ENCODE measurements around the gene TTPAL. TPM values are rescaled to one million over a fixed set of nuclear protein-coding genes. Genes with fewer than 3 reads are reported as not detected.

Gene TTPAL
- total RNA-seq, 1 donor = 18.0 TPM

GRCh38 chr20:44495257-44495656 lies 19.6 kb downstream of the TTPAL start:
- DNase-seq (ENCODE audit: low read depth) = peak; percentile 76
- no peak for TF ChIP-seq CTCF (IDR thresholded peaks at IDR 0.05; ENCODE audit: insufficient read depth, low read length)

GRCh38 chr20:44495802-44496481 lies 20.3 kb downstream of the TTPAL start:
- H3K4me3 ChIP-seq (ENCODE audit: low read depth, low read length) = no peak overlapping the region
- no peak for TF ChIP-seq CTCF (IDR thresholded peaks at IDR 0.05; ENCODE audit: insufficient read depth, low read length)
- peak; percentile 87 for DNase-seq (ENCODE audit: low read depth)

More at GRCh38 chr20:44495257-44495656, 19.6 kb downstream of the TTPAL start:
- H3K4me3 ChIP-seq (ENCODE audit: low read depth, low read length) = no peak overlapping the region

GRCh38 chr20:44496976-44497375 lies 21.3 kb downstream of the TTPAL start:
- no peak for TF ChIP-seq CTCF (IDR thresholded peaks at IDR 0.05; ENCODE audit: insufficient read depth, low read length)
- peak; percentile 66 for DNase-seq (ENCODE audit: low read depth)
- H3K4me3 ChIP-seq (ENCODE audit: low read depth, low read length) = no peak overlapping the region

- no peak for DNase-seq (ENCODE audit: low read depth)
- H3K4me3 ChIP-seq (ENCODE audit: low read depth, low read length) = no peak overlapping the region
- no peak for TF ChIP-seq CTCF (IDR thresholded peaks at IDR 0.05; ENCODE audit: insufficient read depth, low read length)
Observed at GRCh38 chr20:44497761-44498160, 22.1 kb downstream of the TTPAL start.

- no peak overlapping the region for H3K4me3 ChIP-seq (ENCODE audit: low read depth, low read length)
- no peak for DNase-seq (ENCODE audit: low read depth)
- TF ChIP-seq CTCF (IDR thresholded peaks at IDR 0.05; ENCODE audit: insufficient read depth, low read length) = no peak
Observed at GRCh38 chr20:44500221-44500620, 24.5 kb downstream of the TTPAL start.

GRCh38 chr20:44501448-44501847 lies 25.8 kb downstream of the TTPAL start:
- peak; percentile 55 for DNase-seq (ENCODE audit: low read depth)
- H3K4me3 ChIP-seq (ENCODE audit: low read depth, low read length) = no peak overlapping the region
- TF ChIP-seq CTCF (IDR thresholded peaks at IDR 0.05; ENCODE audit: insufficient read depth, low read length) = no peak

- TF ChIP-seq CTCF (IDR thresholded peaks at IDR 0.05; ENCODE audit: insufficient read depth, low read length) = no peak
Observed at GRCh38 chr20:44502968-44503367, 27.3 kb downstream of the TTPAL start.

More at GRCh38 chr20:44502968-44503367, 27.3 kb downstream of the TTPAL start:
- H3K4me3 ChIP-seq (ENCODE audit: low read depth, low read length) = no peak overlapping the region
- no peak for DNase-seq (ENCODE audit: low read depth)

Measured in fibroblast of the aortic adventitia (primary cell).